Raji (cell line): ENCODE results near the gene GPR17.

Experiments used
- POLR2A ChIP-seq: IDR thresholded peaks from 2 replicates; pipeline ENCODE4 v1.6.1; 2011; ENCODE audit warnings: low read depth, low read length, control low read depth; ENCODE audit not compliant: insufficient read depth

The GPR17 gene

DNA sequence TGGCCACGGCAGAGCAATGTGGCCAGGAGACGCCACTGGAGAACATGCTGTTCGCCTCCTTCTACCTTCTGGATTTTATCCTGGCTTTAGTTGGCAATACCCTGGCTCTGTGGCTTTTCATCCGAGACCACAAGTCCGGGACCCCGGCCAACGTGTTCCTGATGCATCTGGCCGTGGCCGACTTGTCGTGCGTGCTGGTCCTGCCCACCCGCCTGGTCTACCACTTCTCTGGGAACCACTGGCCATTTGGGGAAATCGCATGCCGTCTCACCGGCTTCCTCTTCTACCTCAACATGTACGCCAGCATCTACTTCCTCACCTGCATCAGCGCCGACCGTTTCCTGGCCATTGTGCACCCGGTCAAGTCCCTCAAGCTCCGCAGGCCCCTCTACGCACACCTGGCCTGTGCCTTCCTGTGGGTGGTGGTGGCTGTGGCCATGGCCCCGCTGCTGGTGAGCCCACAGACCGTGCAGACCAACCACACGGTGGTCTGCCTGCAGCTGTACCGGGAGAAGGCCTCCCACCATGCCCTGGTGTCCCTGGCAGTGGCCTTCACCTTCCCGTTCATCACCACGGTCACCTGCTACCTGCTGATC lies 4.9 kb downstream of the GPR17 start:
- no peak for TF ChIP-seq POLR2A

DNA sequence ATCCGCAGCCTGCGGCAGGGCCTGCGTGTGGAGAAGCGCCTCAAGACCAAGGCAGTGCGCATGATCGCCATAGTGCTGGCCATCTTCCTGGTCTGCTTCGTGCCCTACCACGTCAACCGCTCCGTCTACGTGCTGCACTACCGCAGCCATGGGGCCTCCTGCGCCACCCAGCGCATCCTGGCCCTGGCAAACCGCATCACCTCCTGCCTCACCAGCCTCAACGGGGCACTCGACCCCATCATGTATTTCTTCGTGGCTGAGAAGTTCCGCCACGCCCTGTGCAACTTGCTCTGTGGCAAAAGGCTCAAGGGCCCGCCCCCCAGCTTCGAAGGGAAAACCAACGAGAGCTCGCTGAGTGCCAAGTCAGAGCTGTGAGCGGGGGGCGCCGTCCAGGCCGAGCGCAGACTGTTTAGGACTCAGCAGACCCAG lies 5.4 kb downstream of the GPR17 start:
- no peak for TF ChIP-seq POLR2A

DNA sequence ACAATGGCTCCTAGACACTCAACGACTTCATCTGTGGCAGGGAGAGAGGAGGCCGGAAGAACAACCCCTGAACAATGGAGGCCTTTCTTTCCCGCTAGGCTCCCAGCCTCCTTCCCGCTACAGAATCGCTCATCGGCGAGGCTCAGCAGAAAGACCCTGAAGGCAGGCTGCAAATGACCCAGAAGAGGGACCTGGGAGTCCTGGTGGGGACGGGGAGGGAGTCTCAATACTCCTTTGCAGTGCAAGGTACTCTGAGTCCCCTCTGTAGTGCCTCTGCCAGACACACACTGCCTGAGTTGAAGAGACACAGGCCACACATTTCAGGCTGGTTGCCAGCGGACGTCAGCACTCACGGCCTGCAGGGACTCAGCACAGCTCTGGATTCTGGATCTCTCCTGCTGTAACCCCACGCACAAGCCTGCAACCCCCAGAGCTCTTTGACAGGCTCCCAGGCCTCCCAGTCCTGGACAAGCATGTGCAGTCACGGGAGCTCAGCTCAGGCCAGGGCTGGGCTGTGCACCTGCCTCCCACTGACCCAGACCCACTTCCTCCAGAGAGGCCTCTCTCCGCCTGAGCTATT lies 6.1 kb downstream of the GPR17 start:
- no peak for TF ChIP-seq POLR2A

DNA sequence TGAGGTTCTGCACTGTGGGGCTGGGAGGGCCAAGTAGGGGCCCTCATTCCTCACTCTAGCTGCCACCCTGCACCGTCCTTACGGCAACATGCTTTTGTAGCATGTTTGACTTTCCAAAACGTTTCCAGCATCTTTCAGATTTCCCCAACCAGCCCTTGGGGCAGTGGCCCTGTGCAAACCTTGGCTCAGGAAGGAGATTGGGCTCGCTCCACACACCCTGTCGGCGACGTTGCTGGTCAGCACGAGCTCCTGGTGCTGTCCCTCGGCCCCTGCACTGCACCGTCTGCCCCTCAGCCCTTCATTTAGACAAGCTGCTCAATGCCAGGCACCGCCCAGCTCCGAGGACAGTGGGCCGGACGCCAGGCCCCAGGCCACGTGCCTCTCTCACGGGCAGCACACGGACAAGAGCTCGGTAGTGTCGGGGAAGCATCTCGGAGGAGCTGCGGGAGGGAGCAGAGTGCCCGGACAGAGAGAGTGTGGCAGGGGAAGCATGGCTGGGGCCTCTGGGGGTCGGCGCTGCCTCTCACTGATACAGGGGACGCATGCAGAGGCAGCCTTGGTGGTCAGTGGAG lies 6.9 kb downstream of the GPR17 start:
- no peak for TF ChIP-seq POLR2A

DNA sequence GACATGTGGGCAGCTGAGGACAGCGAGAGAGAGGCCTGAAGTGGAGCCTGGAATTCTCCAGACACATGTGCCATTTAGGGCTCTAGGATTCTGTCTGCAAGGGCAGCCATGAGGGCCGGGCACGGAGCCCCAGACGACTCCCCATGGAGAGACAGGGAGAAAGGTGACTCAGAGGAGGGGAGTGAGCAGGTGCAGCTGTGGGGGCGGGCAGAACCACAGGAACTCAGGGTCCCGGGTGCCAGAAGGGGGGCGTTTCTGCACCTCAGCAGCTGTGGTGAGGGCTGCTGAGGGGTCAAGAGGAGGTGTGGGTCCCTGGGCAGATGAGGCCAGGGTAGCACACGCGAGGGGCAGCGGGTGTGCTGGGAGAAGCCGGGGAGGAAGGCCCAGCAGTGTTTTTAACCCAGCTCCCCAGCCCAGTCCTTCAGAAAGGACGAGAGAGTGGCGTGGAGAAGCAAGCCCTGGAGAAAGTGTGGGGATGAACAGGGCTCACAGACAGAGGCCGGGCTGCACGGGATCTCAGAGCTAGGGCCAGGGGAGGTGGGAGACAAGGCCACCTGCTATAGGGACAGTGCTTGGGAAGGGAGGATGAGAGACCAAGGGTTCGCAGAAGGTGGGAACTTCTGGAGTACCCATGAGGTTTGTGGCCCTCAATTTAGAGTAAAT lies 7.6 kb downstream of the GPR17 start:
- TF ChIP-seq POLR2A = no peak

DNA sequence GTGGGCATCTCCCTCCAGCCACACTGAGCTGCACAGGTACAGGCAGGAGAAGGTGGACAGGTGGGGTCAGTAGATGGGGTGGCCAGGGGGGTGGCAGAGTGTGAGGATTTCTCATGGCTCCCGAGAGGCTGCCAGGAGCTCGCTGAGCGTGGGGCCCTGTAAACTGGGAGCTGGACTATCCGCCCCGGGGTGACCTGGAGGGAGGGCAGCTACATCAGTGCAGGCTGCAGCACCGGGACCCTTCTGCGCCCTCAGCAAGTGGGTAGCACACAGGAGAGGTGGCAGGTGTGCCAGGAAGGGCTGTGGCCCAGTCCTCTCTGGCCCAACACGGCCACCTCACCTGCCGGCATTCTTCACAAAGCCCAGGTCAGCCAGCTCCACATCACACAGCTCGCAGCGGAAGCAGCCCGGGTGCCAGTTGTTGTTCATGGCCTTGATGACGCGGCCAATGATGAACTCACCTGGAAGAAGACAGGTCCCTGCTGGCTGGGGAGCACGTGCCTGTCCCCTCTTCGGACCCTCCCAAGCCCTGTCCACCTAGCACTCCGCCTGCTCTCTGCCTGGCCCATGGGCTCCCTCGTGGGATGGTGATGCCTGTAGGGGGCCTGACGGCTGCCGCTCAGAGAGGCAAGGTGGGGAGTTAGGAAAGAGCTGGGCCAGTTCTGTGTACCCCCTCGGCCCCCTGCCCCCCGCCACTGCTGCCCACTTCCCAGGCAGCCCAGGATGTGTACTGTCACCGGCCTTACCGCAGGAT lies 8.3 kb downstream of the GPR17 start:
- no peak for TF ChIP-seq POLR2A

DNA sequence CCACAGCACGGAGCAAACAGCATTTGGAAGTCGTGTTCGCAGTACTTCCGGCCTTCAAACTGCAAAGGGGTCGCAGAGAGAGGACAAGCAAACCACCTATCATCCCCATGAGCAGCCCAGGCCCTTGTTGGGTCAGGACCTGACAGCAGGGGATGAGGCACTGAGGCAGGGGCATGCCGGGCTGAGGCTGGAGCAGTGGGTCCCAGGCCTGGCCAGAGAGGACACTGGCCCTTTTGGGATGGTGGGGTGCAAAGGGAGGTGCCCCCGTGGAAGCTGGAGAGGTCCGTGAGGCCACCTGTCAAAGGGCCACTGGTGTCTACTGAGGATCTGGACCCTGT lies 8.9 kb downstream of the GPR17 start:
- TF ChIP-seq POLR2A = no peak

DNA sequence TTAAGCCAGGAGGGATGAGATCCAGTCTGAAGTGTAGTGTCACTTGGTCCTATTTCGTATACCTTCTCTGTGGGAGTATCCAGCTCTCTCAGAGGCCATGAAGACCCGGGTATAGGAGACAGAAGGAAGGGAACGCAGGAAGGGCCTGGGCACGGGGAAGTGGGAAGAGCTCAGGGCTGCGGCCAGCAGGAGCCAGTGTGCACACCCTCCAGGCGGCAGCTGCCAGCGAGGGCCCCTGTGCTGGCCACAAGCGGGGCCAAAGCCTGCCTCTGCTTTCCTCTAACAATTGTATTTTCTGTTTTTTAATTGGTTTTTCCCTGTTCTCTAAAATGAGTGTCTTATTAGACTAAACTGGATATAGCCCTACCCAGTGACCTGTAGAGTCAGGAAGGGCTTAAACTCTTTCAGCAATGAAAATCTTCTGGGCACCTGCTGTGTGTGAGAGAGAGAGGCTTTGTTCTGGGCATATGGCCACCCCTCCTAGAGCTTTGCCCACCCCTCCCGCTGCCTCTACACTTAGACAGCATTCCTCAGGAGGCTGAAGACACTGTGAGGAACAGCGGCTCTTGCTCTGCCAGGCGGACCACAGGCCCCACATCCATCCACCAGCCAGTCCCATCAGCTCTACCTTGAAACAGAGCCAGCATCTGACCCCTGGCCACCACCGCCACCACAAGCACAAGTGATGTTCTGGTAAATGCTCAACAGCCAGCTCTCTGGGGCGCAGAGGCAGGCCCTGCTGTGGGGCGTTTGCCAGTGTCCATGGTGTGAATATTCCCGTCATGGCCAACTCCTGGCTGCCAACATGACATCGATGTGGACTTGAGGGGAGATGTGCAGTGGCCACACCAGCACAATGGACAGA lies 9.5 kb downstream of the GPR17 start:
- TF ChIP-seq POLR2A = no peak

DNA sequence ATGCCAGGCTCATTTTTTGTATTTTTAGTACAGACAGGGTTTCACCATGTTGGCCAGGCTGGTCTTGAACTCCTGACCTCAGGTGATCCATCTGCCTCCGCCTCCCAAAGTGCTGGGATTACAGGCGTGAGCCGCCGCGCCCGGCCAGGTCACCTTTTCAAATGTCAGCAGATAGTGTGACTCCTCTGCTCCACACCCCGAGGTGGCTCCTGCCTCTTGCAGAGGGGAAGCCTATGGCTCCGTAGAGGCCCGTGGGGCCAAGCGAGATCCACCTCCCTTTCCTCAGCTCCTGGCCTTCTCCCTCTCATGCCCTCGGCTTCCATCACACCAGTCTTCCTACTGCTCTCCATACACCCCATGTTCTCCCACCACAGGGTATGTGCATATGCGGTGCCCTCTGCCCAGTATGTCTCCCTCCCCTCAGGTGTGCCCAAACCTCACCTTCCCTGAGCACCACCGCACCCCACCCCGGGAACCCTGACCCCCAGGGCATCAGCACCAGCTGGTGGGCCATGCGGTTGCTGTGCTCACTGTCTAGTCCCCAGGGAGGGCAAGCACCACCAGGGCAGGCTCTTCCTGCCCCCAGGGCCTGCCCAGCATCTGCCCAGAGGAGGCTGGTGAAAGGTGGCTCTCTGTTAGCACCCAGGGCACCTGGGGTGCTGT lies 10.7 kb downstream of the GPR17 start:
- no peak for TF ChIP-seq POLR2A

DNA sequence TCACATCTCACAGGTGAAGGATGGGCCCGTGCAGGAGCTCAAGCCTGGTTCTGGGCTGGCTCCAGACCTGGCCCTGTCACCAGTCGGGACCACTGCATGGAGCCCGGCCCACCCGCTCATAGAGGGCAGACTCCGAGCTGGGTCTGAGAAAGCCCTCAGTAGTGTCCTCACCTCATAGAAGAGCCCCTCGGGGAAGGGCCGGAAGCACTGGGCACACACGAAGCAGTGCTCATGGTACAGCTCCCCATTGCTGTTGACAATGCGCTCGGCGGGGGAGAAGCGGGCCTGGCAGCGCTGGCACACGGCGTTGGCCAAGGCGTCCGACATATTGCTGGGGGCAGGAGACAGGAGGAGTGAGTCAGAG lies 11.3 kb downstream of the GPR17 start:
- TF ChIP-seq POLR2A = no peak

DNA sequence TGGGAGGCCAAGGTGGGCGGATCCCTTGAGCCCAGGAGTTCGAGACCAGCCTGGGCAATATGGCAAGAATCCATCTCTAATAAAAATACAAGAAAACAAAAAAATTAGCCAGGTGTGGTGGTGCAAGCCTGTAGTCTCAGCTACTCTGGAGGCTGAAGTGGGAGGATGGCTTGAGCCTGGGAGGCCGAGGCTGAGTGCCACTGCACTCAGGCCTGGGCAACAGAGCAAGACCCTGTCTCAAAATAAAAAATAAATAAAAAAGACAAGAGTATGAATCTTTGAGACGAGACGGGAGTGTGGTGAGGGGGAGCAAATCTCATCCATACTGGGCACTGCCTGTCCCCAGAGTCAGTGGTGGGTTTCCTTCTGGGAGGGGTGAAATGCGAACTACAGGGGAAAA lies 12.2 kb downstream of the GPR17 start:
- TF ChIP-seq POLR2A = no peak

DNA sequence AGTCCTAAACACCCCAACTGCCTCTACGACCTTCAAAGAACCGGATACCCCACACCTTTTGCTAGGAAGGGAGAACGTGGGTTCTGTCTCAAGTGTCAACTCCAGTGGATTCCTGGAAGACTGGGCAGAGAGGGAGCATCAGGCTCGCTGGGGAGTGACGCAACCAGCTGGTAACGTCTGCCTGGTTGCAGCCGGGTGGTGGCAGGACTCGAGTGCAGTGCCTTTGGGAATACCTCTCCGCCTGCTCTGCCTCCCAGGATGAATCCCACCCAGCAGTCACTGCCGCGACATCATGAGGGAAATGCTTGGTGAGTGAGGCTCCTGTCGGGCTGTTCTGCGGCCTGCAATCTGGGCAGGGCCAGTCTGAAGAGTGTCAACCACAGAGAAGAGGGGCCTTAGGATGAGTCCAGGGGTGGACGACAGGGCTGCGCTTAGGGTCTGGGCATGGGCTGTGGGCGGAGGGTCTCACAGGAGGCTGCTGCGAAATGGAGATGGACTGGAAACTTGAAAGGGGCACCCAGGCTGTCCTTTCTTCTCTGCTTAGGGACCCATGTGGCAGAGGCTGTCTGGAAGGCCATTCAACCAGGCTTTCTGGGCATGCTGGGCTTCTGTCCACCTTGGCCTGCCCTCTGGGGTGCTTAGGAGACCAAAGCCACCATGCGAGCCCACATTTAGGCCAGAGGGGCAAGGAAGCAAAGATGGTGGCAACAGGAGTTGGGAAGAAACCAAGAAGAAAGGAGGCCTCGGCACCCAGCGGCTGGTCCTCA lies 12.9 kb downstream of the GPR17 start:
- no peak for TF ChIP-seq POLR2A

DNA sequence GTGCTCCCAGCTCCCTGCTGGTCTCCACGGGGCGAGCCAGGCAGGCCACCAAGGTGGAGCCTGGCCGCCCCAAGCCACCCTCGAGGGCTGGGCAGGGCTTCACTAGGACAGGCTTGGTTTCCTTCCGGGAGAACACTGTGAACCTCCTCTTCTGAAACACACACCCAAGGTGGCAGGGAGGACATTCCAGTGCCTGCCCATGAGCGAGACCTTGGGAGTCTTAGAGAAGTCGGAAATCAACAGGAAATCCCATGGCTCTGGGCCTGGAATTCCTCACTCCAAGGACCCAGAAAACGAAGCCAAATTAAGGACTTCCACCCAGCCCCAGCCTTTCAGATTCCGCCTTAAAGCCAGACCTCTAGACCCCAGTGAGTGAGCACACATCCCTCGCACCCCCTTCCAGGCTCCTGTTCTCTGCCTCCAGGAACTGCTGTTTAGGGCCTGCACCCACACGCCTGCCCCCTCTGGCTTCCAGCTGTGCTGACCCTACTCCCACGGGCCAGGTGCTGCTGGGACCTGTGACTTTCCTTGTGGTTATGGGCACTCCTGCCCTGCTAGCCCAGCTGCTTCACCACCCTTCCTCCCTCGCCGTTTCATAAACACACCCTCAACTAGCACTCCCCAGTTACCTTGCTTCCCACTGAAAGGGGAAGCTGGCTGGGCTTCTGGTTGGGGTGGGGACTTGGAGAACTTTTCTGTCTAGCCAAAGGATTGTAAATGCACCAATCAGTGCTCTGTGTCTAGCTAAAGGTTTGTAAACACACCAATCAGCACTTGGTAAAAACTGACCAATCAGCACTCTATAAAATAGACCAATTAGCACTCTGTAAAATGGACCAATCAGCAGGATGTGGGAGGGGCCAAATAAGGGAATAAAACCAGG lies 13.7 kb downstream of the GPR17 start:
- no peak for TF ChIP-seq POLR2A
